ENCODE measurements around the gene PTBP1. TPM values are rescaled to one million over a fixed set of nuclear protein-coding genes. Genes with fewer than 3 reads are reported as not detected.

The PTBP1 gene
- total and polyA plus RNA-seq, 9 of the 15 experiments (the other 6 are each of a cell fraction or from before 2014, with no cell fraction given) = 14.0 to 759 (median 234) TPM

- no peaks in the 10 kb centered on the region; the same call in 1 of the 2 replicates for H3K9me3 ChIP-seq (replicated peaks; ENCODE audit: control insufficient read depth, insufficient read depth, low read depth, low read length)
- DNase-seq (ENCODE audit: extremely low read depth in 1 of 4, low spot score in 3 of 4) (peak in 2 of 4 experiments; percentile 18 to 58), ATAC-seq (no peak), FAIRE-seq (peak; percentile 83)
- H3K79me2 ChIP-seq (ENCODE audit: control insufficient read depth, insufficient read depth, low read length) = peaks cover 92% of the 10 kb centered on the region
- H3K4me1 ChIP-seq (replicated peaks in 1 of 2; ENCODE audit: control insufficient read depth in 2 of 2, insufficient read depth in 2 of 2, low read length in 2 of 2) = peaks cover 22 to 82% of the 10 kb centered on the region in 2 experiments
- CTCF ChIA-PET (ENCODE audit: low intra/inter-chr PET ratio) = no interaction called here
- intact Hi-C loops (cut with micrococcal nuclease) (no loop called here), in situ Hi-C loops (cut with MboI) (no loop called here)
- POLR2A ChIA-PET = interaction anchor here (0.5 to 2.4 kb wide), 8 partner anchors 9 to 62 kb away, joined by 3 to 11 read pairs (median 3); partner anchors contain the start of gene AZU1
- H3K9me1 ChIP-seq (ENCODE audit: control insufficient read depth, insufficient read depth, low read length) = peaks cover 16% of the 10 kb centered on the region
- peak overlapping the region; percentile 99 for H3K4me3 ChIP-seq
- BruUV-seq (replicated peaks) = no TSS peak
- H3K36me3 ChIP-seq (ENCODE audit: control insufficient read depth, insufficient read depth, low read length) = peaks cover 74% of the 10 kb centered on the region
- peak overlapping the region; percentile 98 for H3K27ac ChIP-seq (ENCODE audit: extremely low read depth, low read depth, low read length)
- WGBS (ENCODE audit: insufficient coverage, low coverage, missing lambda C conversion rate) = 30% methylated on average over 16 of the region's 17 CpGs
- peaks cover 66% of the 10 kb centered on the region for H4K20me1 ChIP-seq (replicated peaks; ENCODE audit: control insufficient read depth, insufficient read depth, low read length)
- no peak overlapping the region for H2AFZ ChIP-seq (ENCODE audit: low read depth, low read length)
- peak overlapping the region; percentile 94 to 98 for H3K9ac ChIP-seq (ENCODE audit: insufficient read depth in 1 of 2, low read depth in 2 of 2, low read length in 2 of 2)
- H3K4me2 ChIP-seq (ENCODE audit: insufficient read depth, low read length) = peak overlapping the region; percentile 85
- H3K27me3 ChIP-seq (ENCODE audit: control insufficient read depth in 2 of 2, insufficient read depth in 2 of 2, low read length in 2 of 2) = no peaks in the 10 kb centered on the region
- TF ChIP-seq ZNF165 (CRISPR knock-in tag; IDR thresholded peaks at IDR 0.05; ENCODE audit: borderline replicate concordance) = no peak
- peak in 1 of 2 experiments; percentile 51; a peak in 1 of 4 replicates for TF ChIP-seq FOXA3 (CRISPR knock-in tag; conservative IDR thresholded peaks at IDR 0.05 in 1 of 2, IDR thresholded peaks at IDR 0.05 in 1 of 2)
- TF ChIP-seq, protein P1, sequence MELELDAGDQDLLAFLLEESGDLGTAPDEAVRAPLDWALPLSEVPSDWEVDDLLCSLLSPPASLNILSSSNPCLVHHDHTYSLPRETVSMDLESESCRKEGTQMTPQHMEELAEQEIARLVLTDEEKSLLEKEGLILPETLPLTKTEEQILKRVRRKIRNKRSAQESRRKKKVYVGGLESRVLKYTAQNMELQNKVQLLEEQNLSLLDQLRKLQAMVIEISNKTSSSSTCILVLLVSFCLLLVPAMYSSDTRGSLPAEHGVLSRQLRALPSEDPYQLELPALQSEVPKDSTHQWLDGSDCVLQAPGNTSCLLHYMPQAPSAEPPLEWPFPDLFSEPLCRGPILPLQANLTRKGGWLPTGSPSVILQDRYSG (tag; conservative IDR thresholded peaks at IDR 0.05; ENCODE audit: low read depth) = 0 out of 2 replicates have a peak, but pooled peaks have one; percentile 19
- peak in 1 of 2 experiments; percentile 7; a peak in 1 of 4 replicates for TF ChIP-seq KDM4B (IDR thresholded peaks at IDR 0.05; ENCODE audit: borderline replicate concordance in 2 of 2, low read depth in 1 of 2)
- TF ChIP-seq ZFP36 (IDR thresholded peaks at IDR 0.05; ENCODE audit: low read depth, low read length, partially characterized antibody) = no peak
- TF ChIP-seq, protein P2, sequence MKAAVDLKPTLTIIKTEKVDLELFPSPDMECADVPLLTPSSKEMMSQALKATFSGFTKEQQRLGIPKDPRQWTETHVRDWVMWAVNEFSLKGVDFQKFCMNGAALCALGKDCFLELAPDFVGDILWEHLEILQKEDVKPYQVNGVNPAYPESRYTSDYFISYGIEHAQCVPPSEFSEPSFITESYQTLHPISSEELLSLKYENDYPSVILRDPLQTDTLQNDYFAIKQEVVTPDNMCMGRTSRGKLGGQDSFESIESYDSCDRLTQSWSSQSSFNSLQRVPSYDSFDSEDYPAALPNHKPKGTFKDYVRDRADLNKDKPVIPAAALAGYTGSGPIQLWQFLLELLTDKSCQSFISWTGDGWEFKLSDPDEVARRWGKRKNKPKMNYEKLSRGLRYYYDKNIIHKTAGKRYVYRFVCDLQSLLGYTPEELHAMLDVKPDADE (conservative IDR thresholded peaks at IDR 0.05; ENCODE audit: control insufficient read depth, low read depth, low read length) = 0 out of 2 replicates have a peak, but pooled peaks have one; percentile 57
- TF ChIP-seq, protein P3, sequence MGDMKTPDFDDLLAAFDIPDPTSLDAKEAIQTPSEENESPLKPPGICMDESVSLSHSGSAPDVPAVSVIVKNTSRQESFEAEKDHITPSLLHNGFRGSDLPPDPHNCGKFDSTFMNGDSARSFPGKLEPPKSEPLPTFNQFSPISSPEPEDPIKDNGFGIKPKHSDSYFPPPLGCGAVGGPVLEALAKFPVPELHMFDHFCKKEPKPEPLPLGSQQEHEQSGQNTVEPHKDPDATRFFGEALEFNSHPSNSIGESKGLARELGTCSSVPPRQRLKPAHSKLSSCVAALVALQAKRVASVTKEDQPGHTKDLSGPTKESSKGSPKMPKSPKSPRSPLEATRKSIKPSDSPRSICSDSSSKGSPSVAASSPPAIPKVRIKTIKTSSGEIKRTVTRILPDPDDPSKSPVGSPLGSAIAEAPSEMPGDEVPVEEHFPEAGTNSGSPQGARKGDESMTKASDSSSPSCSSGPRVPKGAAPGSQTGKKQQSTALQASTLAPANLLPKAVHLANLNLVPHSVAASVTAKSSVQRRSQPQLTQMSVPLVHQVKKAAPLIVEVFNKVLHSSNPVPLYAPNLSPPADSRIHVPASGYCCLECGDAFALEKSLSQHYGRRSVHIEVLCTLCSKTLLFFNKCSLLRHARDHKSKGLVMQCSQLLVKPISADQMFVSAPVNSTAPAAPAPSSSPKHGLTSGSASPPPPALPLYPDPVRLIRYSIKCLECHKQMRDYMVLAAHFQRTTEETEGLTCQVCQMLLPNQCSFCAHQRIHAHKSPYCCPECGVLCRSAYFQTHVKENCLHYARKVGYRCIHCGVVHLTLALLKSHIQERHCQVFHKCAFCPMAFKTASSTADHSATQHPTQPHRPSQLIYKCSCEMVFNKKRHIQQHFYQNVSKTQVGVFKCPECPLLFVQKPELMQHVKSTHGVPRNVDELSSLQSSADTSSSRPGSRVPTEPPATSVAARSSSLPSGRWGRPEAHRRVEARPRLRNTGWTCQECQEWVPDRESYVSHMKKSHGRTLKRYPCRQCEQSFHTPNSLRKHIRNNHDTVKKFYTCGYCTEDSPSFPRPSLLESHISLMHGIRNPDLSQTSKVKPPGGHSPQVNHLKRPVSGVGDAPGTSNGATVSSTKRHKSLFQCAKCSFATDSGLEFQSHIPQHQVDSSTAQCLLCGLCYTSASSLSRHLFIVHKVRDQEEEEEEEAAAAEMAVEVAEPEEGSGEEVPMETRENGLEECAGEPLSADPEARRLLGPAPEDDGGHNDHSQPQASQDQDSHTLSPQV (IDR thresholded peaks at IDR 0.05) = no peak
- peak; percentile 31; the same call in 1 of the 2 replicates for TF ChIP-seq USF1 (CRISPR knock-in tag; IDR thresholded peaks at IDR 0.05)
- TF ChIP-seq KLF16 (IDR thresholded peaks at IDR 0.05) = no peak
- no peak for TF ChIP-seq ETV1 (tag; conservative IDR thresholded peaks at IDR 0.05; ENCODE audit: low read depth)
Measured at GRCh38 chr19:800360-801029, 3.2 kb downstream of the PTBP1 start.

All from K562 (cell line).